Right lobe of liver (tissue), 6 donors: ENCODE data around the gene SYCE3. TPM values are rescaled to one million over a fixed set of nuclear protein-coding genes. Genes with fewer than 3 reads are reported as not detected.

ENCODE experiments used
- ATAC-seq, 4 donors: fragments of 200-7000 bp; cut with Tn5 transposase; one replicate each; pipeline ENCODE4 v1.9.1; 2020; ENCODE audit warnings: mild to moderate bottlenecking in 4 of 4, moderate library complexity in 4 of 4
- DNase-seq, 3 donors: peaks; one replicate each; pipeline ENCODE4 v3.0.0-alpha.2; 2020
- H3K27ac ChIP-seq, 3 donors: fragments of 200-600 bp; one replicate each; pipeline ENCODE4 v1.8.0; 2022
- H3K27me3 ChIP-seq, 2 donors: fragments of 200-600 bp; one replicate each; pipeline ENCODE4 v1.8.0; 2022
- H3K36me3 ChIP-seq, 4 donors: fragments of 200-600 bp; sonication (generic) in 1 of 4; one replicate each; pipeline versions ENCODE4 v1.5.1 to v1.8.0; 2017 to 2022; ENCODE audit warnings: control low read depth in 1 of 4
- H3K4me1 ChIP-seq, 4 donors: fragments of 200-600 bp; sonication (generic) in 1 of 4; one replicate each; pipeline versions ENCODE4 v1.5.1 to v1.8.0; 2017 to 2022; ENCODE audit warnings: control low read depth in 1 of 4
- H3K4me3 ChIP-seq, 3 donors: fragments of 200-600 bp; one replicate each; pipeline ENCODE4 v1.8.0; 2022
- H3K9me3 ChIP-seq, 4 donors: fragments of 200-600 bp; sonication (generic) in 1 of 4; one replicate each; pipeline versions ENCODE4 v1.5.1 to v1.8.0; 2017 to 2022; ENCODE audit warnings: control low read depth in 1 of 4
- POLR2A ChIP-seq: fragments of 450-650 bp; IDR thresholded peaks from one replicate; pipeline ENCODE4 v1.6.1; 2017; ENCODE audit warnings: antibody characterized with exemption, mild to moderate bottlenecking
- WGBS: methylation state at CpG from one replicate; pipeline ENCODE4 v1.1.6; 2018; ENCODE audit warnings: low coverage, low lambda C conversion rate; ENCODE audit not compliant: insufficient coverage; ENCODE audit errors: missing lambda C conversion rate; 5-methylcytosine and 5-hydroxymethylcytosine counted together
- intact Hi-C, 2 donors: fragments of 100-400 bp; cut with DNase I; formaldehyde crosslinking; loops; one replicate each; pipeline versions ENCODE4 v1.11.2 to v1.14.1; 2022
- total RNA-seq, 6 experiments: library from RNA; depleted of rRNA in 2 of 6; stranded (reverse); fragments of >200 nt in 2 of 6; fragmentation: NEBNext Ultra II Directional in 3 of 6; extraction: Animal tissue kit (Norgen Biotek cat#: 25700) in 3 of 6; gene quantifications; one replicate each; pipeline versions ENCODE4 v1.1.0 to v1.2.4, GENCODE V29; 2016 to 2023
- TF ChIP-seq, protein P1 (sequence below), 4 donors: fragments of 200-600 bp in 3 of 4; fragments of 450-650 bp in 1 of 4; IDR thresholded peaks; one replicate each; pipeline versions ENCODE4 v1.5.1 to v1.8.0; 2016 to 2022; ENCODE audit warnings: antibody characterized with exemption in 4 of 4, mild to moderate bottlenecking in 2 of 4
- donor health status: DM: no; HTN: yes; CAD: no.
- donor health status: DM: no; HTN: no; CAD: no.
- donor health status: DM: no; HTN: no; CAD: no.
- donor health status: DM: no; HTN: yes; CAD: no.
- donor health status: DM: no; HTN: yes; CAD: no.

SYCE3 gene
- total RNA-seq, 6 experiments from 2014 or later = 3.3 to 4.7 TPM; not detected in 4

DNA sequence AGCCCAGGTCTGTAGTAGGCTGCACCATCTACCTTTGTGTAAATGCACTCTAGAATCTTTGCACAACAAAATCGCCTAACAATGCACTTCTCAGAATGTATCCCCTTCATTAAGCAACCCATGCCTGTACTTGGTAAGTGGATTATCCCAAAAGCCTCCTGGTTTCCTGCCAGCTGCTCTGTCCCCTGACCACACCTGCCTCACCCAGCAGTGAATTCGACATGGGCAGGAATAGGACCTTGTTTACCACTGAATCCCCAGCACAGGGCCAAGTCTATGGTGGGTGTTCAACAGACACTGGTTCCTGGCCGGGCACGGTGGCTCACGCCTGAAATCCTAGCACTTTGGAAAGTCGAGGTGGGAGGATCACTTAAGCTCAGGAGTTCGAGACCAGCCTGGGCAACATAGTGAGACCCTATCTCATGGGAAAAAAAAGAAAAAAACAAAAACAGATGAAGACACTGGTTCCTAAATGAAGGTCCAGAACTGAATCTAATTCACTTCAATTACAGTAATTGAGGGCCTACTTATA, 5.1 kb upstream of the SYCE3 start:
- peaks cover 0 to 11% (median 2%) of the 10 kb centered on the region in 4 donors for H3K36me3 ChIP-seq
- no peak for DNase-seq
- TF ChIP-seq POLR2A = no peak
- TF ChIP-seq, protein P1, sequence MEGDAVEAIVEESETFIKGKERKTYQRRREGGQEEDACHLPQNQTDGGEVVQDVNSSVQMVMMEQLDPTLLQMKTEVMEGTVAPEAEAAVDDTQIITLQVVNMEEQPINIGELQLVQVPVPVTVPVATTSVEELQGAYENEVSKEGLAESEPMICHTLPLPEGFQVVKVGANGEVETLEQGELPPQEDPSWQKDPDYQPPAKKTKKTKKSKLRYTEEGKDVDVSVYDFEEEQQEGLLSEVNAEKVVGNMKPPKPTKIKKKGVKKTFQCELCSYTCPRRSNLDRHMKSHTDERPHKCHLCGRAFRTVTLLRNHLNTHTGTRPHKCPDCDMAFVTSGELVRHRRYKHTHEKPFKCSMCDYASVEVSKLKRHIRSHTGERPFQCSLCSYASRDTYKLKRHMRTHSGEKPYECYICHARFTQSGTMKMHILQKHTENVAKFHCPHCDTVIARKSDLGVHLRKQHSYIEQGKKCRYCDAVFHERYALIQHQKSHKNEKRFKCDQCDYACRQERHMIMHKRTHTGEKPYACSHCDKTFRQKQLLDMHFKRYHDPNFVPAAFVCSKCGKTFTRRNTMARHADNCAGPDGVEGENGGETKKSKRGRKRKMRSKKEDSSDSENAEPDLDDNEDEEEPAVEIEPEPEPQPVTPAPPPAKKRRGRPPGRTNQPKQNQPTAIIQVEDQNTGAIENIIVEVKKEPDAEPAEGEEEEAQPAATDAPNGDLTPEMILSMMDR (IDR thresholded peaks at IDR 0.05) = no peak
- peak overlapping the region; percentile 89 to 93 (median 90) for H3K27ac ChIP-seq
- WGBS = 86% methylated on average over 3 of the region's 7 CpGs
- intact Hi-C loops = no loop called here
- H3K4me3 ChIP-seq = no peak overlapping the region
- no peak for ATAC-seq
- no peaks in the 10 kb centered on the region for H3K9me3 ChIP-seq
- H3K27me3 ChIP-seq = no peaks in the 10 kb centered on the region
- H3K4me1 ChIP-seq = peaks cover 0 to 39% (median 20%) of the 10 kb centered on the region in 4 donors

GRCh38 chr22:50564289-50564688, 1.6 kb upstream of the SYCE3 start:
- Histone ChIP-seq H3K27me3 (no peaks in the 10 kb centered on the region), H3K27ac (peak overlapping the region; percentile 67 to 93 (median 88)), H3K36me3 (no peaks in the 10 kb centered on the region), H3K4me1 (peaks cover 0 to 24% (median 12%) of the 10 kb centered on the region in 4 donors), H3K4me3 (peak overlapping the region; percentile 49 to 68 (median 60)), H3K9me3 (no peaks in the 10 kb centered on the region)
- intact Hi-C loops = no loop called here
- 42% methylated on average over 10 of the region's 11 CpGs for WGBS
- ATAC-seq (no peak), DNase-seq (no peak)
- TF ChIP-seq POLR2A = no peak
- TF ChIP-seq, protein P1 (IDR thresholded peaks at IDR 0.05) = no peak

- Histone ChIP-seq H3K27ac (peak overlapping the region; percentile 67 to 93 (median 88)), H3K4me3 (peak overlapping the region; percentile 49 to 68 (median 60)), H3K27me3 (no peaks in the 10 kb centered on the region), H3K36me3 (no peaks in the 10 kb centered on the region), H3K9me3 (no peaks in the 10 kb centered on the region), H3K4me1 (peaks cover 0 to 18% (median 9%) of the 10 kb centered on the region in 4 donors)
- TF ChIP-seq, protein P1 (IDR thresholded peaks at IDR 0.05) = no peak
- TF ChIP-seq POLR2A = no peak
- 10% methylated on average over 16 of the region's 17 CpGs for WGBS
- ATAC-seq = peak; percentile 33 to 60 (median 48)
- peak in 2 of 3 donors; percentile 75 for DNase-seq
- intact Hi-C loops = no loop called here
These were observed 868 bp upstream of the SYCE3 start for GRCh38 chr22:50563413-50564160.

- peaks cover 0 to 10% (median 4%) of the 10 kb centered on the region in 4 donors for H3K4me1 ChIP-seq
- no peak for TF ChIP-seq POLR2A
- TF ChIP-seq, protein P1 (IDR thresholded peaks at IDR 0.05) = no peak
- no peak overlapping the region for H3K27ac ChIP-seq
- no peaks in the 10 kb centered on the region for H3K9me3 ChIP-seq
- intact Hi-C loops = no loop called here
- H3K4me3 ChIP-seq = no peak overlapping the region
- 83% methylated on average over 31 of the region's 34 CpGs for WGBS
- ATAC-seq (no peak), DNase-seq (peak in 1 of 3 donors; percentile 56)
- no peaks in the 10 kb centered on the region for H3K36me3 ChIP-seq
- H3K27me3 ChIP-seq = no peaks in the 10 kb centered on the region
These were observed 1.0 kb downstream of the SYCE3 start for GRCh38 chr22:50561401-50562358.
